ENCODE measurements around the gene MYMX. TPM values are rescaled to one million over a fixed set of nuclear protein-coding genes. Genes with fewer than 3 reads are reported as not detected.

MYMX gene
- total and polyA plus RNA-seq, 2 of the 13 experiments (the other 11 are each of a cell fraction or from before 2014, with no cell fraction given) = not detected

- Histone ChIP-seq H3K4me1 (ENCODE audit: insufficient read depth, low read length) (peaks cover 79% of the 10 kb centered on the region), H3K79me2 (ENCODE audit: insufficient read depth, low read length) (peaks cover 17% of the 10 kb centered on the region), H3K9ac (ENCODE audit: insufficient read depth, low read depth, low read length) (no peak overlapping the region), H4K20me1 (ENCODE audit: insufficient read depth, low read length) (no peaks in the 10 kb centered on the region), H3K27ac (ENCODE audit: extremely low read length, insufficient read depth, low read length) (no peak overlapping the region), H3K36me3 (replicated peaks in 1 of 2; ENCODE audit: control insufficient read depth in 1 of 2, insufficient read depth in 2 of 2, low read length in 2 of 2) (peaks cover 3 to 6% of the 10 kb centered on the region in 2 experiments; a peak in 4 of 5 replicates), H2AFZ (ENCODE audit: low read length) (no peak overlapping the region), H3K4me3 (replicated peaks in 1 of 3; ENCODE audit: insufficient read depth in 1 of 3, low read depth in 2 of 3, low read length in 3 of 3) (peak overlapping the region in 1 of 3 experiments; percentile 76; a peak in 1 of 6 replicates), H3K27me3 (ENCODE audit: control insufficient read depth in 1 of 2, insufficient read depth in 2 of 2, low read length in 2 of 2) (0 out of 5 replicates have a peak, but pooled peaks cover 0 to 1% of the 10 kb centered on the region in 2 experiments), H3K4me2 (ENCODE audit: low read depth, low read length) (peak overlapping the region; percentile 99; the same call in 1 of the 2 replicates), H3K9me3 (ENCODE audit: low read length) (no peaks in the 10 kb centered on the region)
- no peak for ATAC-seq
- WGBS (ENCODE audit: low lambda C conversion rate) = 94% methylated on average over 4 of the region's 4 CpGs
- intact Hi-C loops (cut with micrococcal nuclease; ENCODE audit: unreplicated experiment) = no loop called here
- no TSS peak for BruUV-seq (replicated peaks)
- ChIA-PET POLR2A (interaction anchor here (0.7 to 4.4 kb wide), 7 partner anchors 10 to 455 kb away, joined by 3 to 61 read pairs (median 7); partner anchors contain the start of genes HSP90AB1 and VEGFA), CTCF (ENCODE audit: low intra/inter-chr PET ratio, low total read pairs) (no interaction called here)
- TF ChIP-seq ZBTB40 (IDR thresholded peaks at IDR 0.05) (no peak), ZBTB40 (CRISPR knock-in tag; IDR thresholded peaks at IDR 0.05) (0 out of 2 replicates have a peak, but pooled peaks have one; percentile 42), ZNF335 (CRISPR knock-in tag; IDR thresholded peaks at IDR 0.05) (no peak), BATF2 (CRISPR knock-in tag; IDR thresholded peaks at IDR 0.05) (no peak)
- no peak for DNase-seq (ENCODE audit: low spot score)
- in situ Hi-C loops (cut with HindIII; ENCODE audit: extremely low pct_ligation_motif_present, low pct_unique_long_range_greater_than_20kb) = loop anchor here (5.0 kb wide), 1 partner anchor 53 kb away; no protein-coding TSS in a partner anchor
- no peak for FAIRE-seq
Measured at GRCh38 chr6:44224965-44225305, 8.2 kb downstream of the MYMX start.
